ENCODE measurements around the gene LPAR5. TPM values are rescaled to one million over a fixed set of nuclear protein-coding genes. Genes with fewer than 3 reads are reported as not detected.

LPAR5 gene
- under 1 TPM; 0.08 to 0.95 (median 0.19) TPM for total RNA-seq

- ATAC-seq (replicated peaks in 6 of 8) = peak; percentile 62 to 93 (median 86)
- H3K27ac ChIP-seq = peak within 1 kb of the TSS in 1 of 2 donors; percentile 10
- H3K4me3 ChIP-seq = no peak within 1 kb of the TSS
- 0 to 90% (median 73%) methylated on average over 3 to 7 of the region's 18 CpGs; no CpG with 5 or more reads in 4 of the 10 experiments for WGBS, 10 experiments
- H3K4me1 ChIP-seq (replicated peaks in 1 of 2) = peaks cover 0 to 23% of the 10 kb centered on the region in 2 donors
- in situ Hi-C loops (cut with MboI; ENCODE audit: low pct_unique_long_range_greater_than_20kb in 2 of 9, low sequenced_read_pairs in 9 of 9, unreplicated experiment in 9 of 9) = no loop called here
These were observed at the start of gene LPAR5 for GRCh38 chr12:6635856-6636531. TSS of gene LPAR5 (minus strand) at chr12:6635959. CDS start at chr12:6621248, 14,711 bp downstream.

- Histone ChIP-seq H3K4me3 (no peak overlapping the region), H3K27ac (no peak overlapping the region), H3K4me1 (replicated peaks in 1 of 2) (peaks cover 7 to 8% of the 10 kb centered on the region in 2 donors)
- WGBS, 10 experiments = 43 to 100% (median 71%) methylated on average over 2 to 6 of the region's 6 CpGs
- no peak for ATAC-seq (replicated peaks in 6 of 8)
- in situ Hi-C loops (cut with MboI; ENCODE audit: low pct_unique_long_range_greater_than_20kb in 2 of 9, low sequenced_read_pairs in 9 of 9, unreplicated experiment in 9 of 9) = no loop called here
These were observed 48.9 kb upstream of the LPAR5 start for GRCh38 chr12:6684609-6685008.

- no peak for ATAC-seq (replicated peaks in 6 of 8)
- Histone ChIP-seq H3K27ac (no peak overlapping the region), H3K4me1 (replicated peaks in 1 of 2) (no peaks in the 10 kb centered on the region), H3K4me3 (no peak overlapping the region)
- WGBS, 10 experiments = 40 to 100% (median 99%) methylated on average over 1 to 5 of the region's 5 CpGs; no CpG with 5 or more reads in 2 of the 10 experiments
- in situ Hi-C loops (cut with MboI; ENCODE audit: low pct_unique_long_range_greater_than_20kb in 2 of 9, low sequenced_read_pairs in 9 of 9, unreplicated experiment in 9 of 9) = no loop called here
These were observed 41.2 kb upstream of the LPAR5 start for GRCh38 chr12:6676962-6677361.

GRCh38 chr12:6672143-6672542, 36.4 kb upstream of the LPAR5 start:
- WGBS, 10 experiments = 95 to 100% (median 100%) methylated on average over 2 to 6 of the region's 18 CpGs; no CpG with 5 or more reads in 5 of the 10 experiments

GRCh38 chr12:6667559-6668210, 31.9 kb upstream of the LPAR5 start:
- WGBS, 10 experiments = 80 to 100% (median 87%) methylated on average over 2 to 6 of the region's 8 CpGs; no CpG with 5 or more reads in 5 of the 10 experiments
- ATAC-seq (replicated peaks in 6 of 8) = no peak
- Histone ChIP-seq H3K4me1 (replicated peaks in 1 of 2) (peaks cover 0 to 3% of the 10 kb centered on the region in 2 donors), H3K4me3 (no peak overlapping the region), H3K27ac (no peak overlapping the region)
- in situ Hi-C loops (cut with MboI; ENCODE audit: low pct_unique_long_range_greater_than_20kb in 2 of 9, low sequenced_read_pairs in 9 of 9, unreplicated experiment in 9 of 9) = loop anchor here in 1 of 9 experiments (25.0 kb wide), 1 partner anchor 105 kb away; the partner anchor contains the start of genes IFFO1 and NOP2

More at GRCh38 chr12:6672143-6672542, 36.4 kb upstream of the LPAR5 start:
- ATAC-seq (replicated peaks in 6 of 8) = peak in 2 of 8 experiments; percentile 42 to 44
- H3K4me3 ChIP-seq = no peak overlapping the region
- no peaks in the 10 kb centered on the region for H3K4me1 ChIP-seq (replicated peaks in 1 of 2)
- no peak overlapping the region for H3K27ac ChIP-seq
- in situ Hi-C loops (cut with MboI; ENCODE audit: low pct_unique_long_range_greater_than_20kb in 2 of 9, low sequenced_read_pairs in 9 of 9, unreplicated experiment in 9 of 9) = loop anchor here in 1 of 9 experiments (25.0 kb wide), 1 partner anchor 110 kb away; the partner anchor contains the start of genes IFFO1 and NOP2

GRCh38 chr12:6666211-6666610, 30.5 kb upstream of the LPAR5 start:
- no peak for ATAC-seq (replicated peaks in 6 of 8)
- 86 to 100% (median 100%) methylated on average over 1 to 2 of the region's 2 CpGs; no CpG with 5 or more reads in 1 of the 10 experiments for WGBS, 10 experiments
- Histone ChIP-seq H3K4me3 (no peak overlapping the region), H3K4me1 (replicated peaks in 1 of 2) (peaks cover 8 to 9% of the 10 kb centered on the region in 2 donors), H3K27ac (no peak overlapping the region)
- in situ Hi-C loops (cut with MboI; ENCODE audit: low pct_unique_long_range_greater_than_20kb in 2 of 9, low sequenced_read_pairs in 9 of 9, unreplicated experiment in 9 of 9) = loop anchor here in 1 of 9 experiments (25.0 kb wide), 1 partner anchor 104 kb away; the partner anchor contains the start of genes IFFO1 and NOP2

GRCh38 chr12:6664902-6665301, 29.1 kb upstream of the LPAR5 start:
- in situ Hi-C loops (cut with MboI; ENCODE audit: low pct_unique_long_range_greater_than_20kb in 2 of 9, low sequenced_read_pairs in 9 of 9, unreplicated experiment in 9 of 9) = loop anchor here in 1 of 9 experiments (25.0 kb wide), 1 partner anchor 103 kb away; the partner anchor contains the start of genes IFFO1 and NOP2
- H3K27ac ChIP-seq = no peak overlapping the region
- WGBS, 10 experiments = 50 to 100% (median 83%) methylated on average over 1 to 2 of the region's 2 CpGs; no CpG with 5 or more reads in 5 of the 10 experiments
- H3K4me3 ChIP-seq = no peak overlapping the region
- no peak for ATAC-seq (replicated peaks in 6 of 8)
- H3K4me1 ChIP-seq (replicated peaks in 1 of 2) = peaks cover 8 to 9% of the 10 kb centered on the region in 2 donors

- peak; percentile 97 to 100 (median 99) for ATAC-seq (replicated peaks in 6 of 8)
- in situ Hi-C loops (cut with MboI; ENCODE audit: low pct_unique_long_range_greater_than_20kb in 2 of 9, low sequenced_read_pairs in 9 of 9, unreplicated experiment in 9 of 9) = loop anchor here in 1 of 9 experiments (25.0 kb wide), 1 partner anchor 101 kb away; the partner anchor contains the start of genes IFFO1 and NOP2
- Histone ChIP-seq H3K4me3 (peak within 1 kb of the TSS; percentile 65 to 79 (median 75)), H3K4me1 (replicated peaks in 1 of 2) (peaks cover 8 to 9% of the 10 kb centered on the region in 2 donors), H3K27ac (peak within 1 kb of the TSS; percentile 91 to 93)
- 0 to 60% (median 4%) methylated on average over 1 to 23 of the region's 37 CpGs; no CpG with 5 or more reads in 1 of the 10 experiments for WGBS, 10 experiments
These were observed 27.4 kb upstream of the LPAR5 start, which contains the start of gene ING4 for GRCh38 chr12:6662906-6663742. TSS of gene ING4 (minus strand) at chr12:6663119. CDS start at chr12:6663101, 18 bp downstream.

- Histone ChIP-seq H3K27ac (peak overlapping the region; percentile 91 to 93), H3K4me1 (replicated peaks in 1 of 2) (peaks cover 8 to 9% of the 10 kb centered on the region in 2 donors), H3K4me3 (peak overlapping the region; percentile 65 to 79 (median 75))
- in situ Hi-C loops (cut with MboI; ENCODE audit: low pct_unique_long_range_greater_than_20kb in 2 of 9, low sequenced_read_pairs in 9 of 9, unreplicated experiment in 9 of 9) = loop anchor here in 1 of 9 experiments (25.0 kb wide), 1 partner anchor 100 kb away; the partner anchor contains the start of genes IFFO1 and NOP2
- 0 to 8% (median 0%) methylated on average over 1 to 3 of the region's 10 CpGs; no CpG with 5 or more reads in 3 of the 10 experiments for WGBS, 10 experiments
- peak; percentile 61 to 66 (median 64) for ATAC-seq (replicated peaks in 6 of 8)
These were observed 26.8 kb upstream of the LPAR5 start for GRCh38 chr12:6662602-6662905.

GRCh38 chr12:6653987-6654386, 18.2 kb upstream of the LPAR5 start:
- Histone ChIP-seq H3K4me1 (replicated peaks in 1 of 2) (no peaks in the 10 kb centered on the region), H3K27ac (no peak overlapping the region), H3K4me3 (no peak overlapping the region)
- in situ Hi-C loops (cut with MboI; ENCODE audit: low pct_unique_long_range_greater_than_20kb in 2 of 9, low sequenced_read_pairs in 9 of 9, unreplicated experiment in 9 of 9) = loop anchor here in 1 of 9 experiments (25.0 kb wide), 1 partner anchor 92 kb away; the partner anchor contains the start of genes IFFO1 and NOP2
- 80 to 100% (median 97%) methylated on average over 1 to 5 of the region's 5 CpGs; no CpG with 5 or more reads in 2 of the 10 experiments for WGBS, 10 experiments
- no peak for ATAC-seq (replicated peaks in 6 of 8)

GRCh38 chr12:6653342-6653741, 17.6 kb upstream of the LPAR5 start:
- Histone ChIP-seq H3K27ac (no peak overlapping the region), H3K4me3 (no peak overlapping the region), H3K4me1 (replicated peaks in 1 of 2) (no peaks in the 10 kb centered on the region)
- 60 to 100% (median 100%) methylated on average over 1 of the region's 1 CpG; no CpG with 5 or more reads in 5 of the 10 experiments for WGBS, 10 experiments
- ATAC-seq (replicated peaks in 6 of 8) = no peak
- in situ Hi-C loops (cut with MboI; ENCODE audit: low pct_unique_long_range_greater_than_20kb in 2 of 9, low sequenced_read_pairs in 9 of 9, unreplicated experiment in 9 of 9) = loop anchor here in 1 of 9 experiments (25.0 kb wide), 1 partner anchor 91 kb away; the partner anchor contains the start of genes IFFO1 and NOP2

GRCh38 chr12:6652391-6652790, 16.6 kb upstream of the LPAR5 start:
- no peak for ATAC-seq (replicated peaks in 6 of 8)
- H3K4me3 ChIP-seq = no peak overlapping the region
- H3K4me1 ChIP-seq (replicated peaks in 1 of 2) = no peaks in the 10 kb centered on the region
- in situ Hi-C loops (cut with MboI; ENCODE audit: low pct_unique_long_range_greater_than_20kb in 2 of 9, low sequenced_read_pairs in 9 of 9, unreplicated experiment in 9 of 9) = loop anchor here in 1 of 9 experiments (25.0 kb wide), 1 partner anchor 90 kb away; the partner anchor contains the start of genes IFFO1 and NOP2
- 80 to 100% (median 93%) methylated on average over 1 to 8 of the region's 12 CpGs; no CpG with 5 or more reads in 3 of the 10 experiments for WGBS, 10 experiments
- no peak overlapping the region for H3K27ac ChIP-seq
